Measurements from ENCODE around the gene TLK1.

GRCh38 chr2:171160956-171161740 is 455 bp upstream of the TLK1 start:
- TF ChIP-seq CTCF (conservative IDR thresholded peaks at IDR 0.05; ENCODE audit: low read length) (no peak), EZH2phosphoT487 (IDR thresholded peaks at IDR 0.05; ENCODE audit: borderline replicate concordance, low read depth, low read length) (no peak)
